Upper lobe of left lung (tissue), 6 donors: ENCODE results near the gene GPR171. TPM values are rescaled to one million over a fixed set of nuclear protein-coding genes. Genes with fewer than 3 reads are reported as not detected.

ENCODE experiments used
- ATAC-seq, 2 donors: fragments of 200-7000 bp; cut with Tn5 transposase; one replicate each; pipeline ENCODE4 v1.9.1; 2022; ENCODE audit warnings: mild to moderate bottlenecking in 2 of 2, moderate library complexity in 2 of 2; ENCODE audit not compliant: low FRiP score in 2 of 2
- DNase-seq, 2 donors: peaks; one replicate each; pipeline ENCODE4 v3.0.0-alpha.2; 2019 to 2020
- H3K27ac ChIP-seq, 4 donors: fragments of 200-600 bp; sonication (generic); one replicate each; pipeline ENCODE4 v1.5.1; 2016 to 2019
- H3K27me3 ChIP-seq, 4 donors: fragments of 200-600 bp; sonication (generic); one replicate each; pipeline ENCODE4 v1.5.1; 2017 to 2019
- H3K36me3 ChIP-seq, 4 donors: fragments of 200-600 bp; sonication (generic); one replicate each; pipeline ENCODE4 v1.5.1; 2016 to 2019
- H3K4me1 ChIP-seq, 4 donors: fragments of 200-600 bp; sonication (generic); one replicate each; pipeline ENCODE4 v1.5.1; 2018 to 2019
- H3K4me3 ChIP-seq, 4 donors: fragments of 200-600 bp; sonication (generic); one replicate each; pipeline ENCODE4 v1.5.1; 2017 to 2019; ENCODE audit warnings: mild to moderate bottlenecking in 2 of 4, moderate library complexity in 1 of 4
- H3K9me3 ChIP-seq, 4 donors: fragments of 200-600 bp; sonication (generic); one replicate each; pipeline ENCODE4 v1.5.1; 2018 to 2019
- EP300 ChIP-seq, 4 donors: sonication (generic); formaldehyde crosslinking; IDR thresholded peaks; one replicate each; pipeline ENCODE4 v1.5.1; 2017; ENCODE audit warnings: antibody characterized with exemption in 4 of 4, control low read depth in 2 of 4
- POLR2A ChIP-seq, 4 donors: fragments of 450-650 bp; IDR thresholded peaks; one replicate each; pipeline ENCODE4 v1.5.1; 2016 to 2017; ENCODE audit warnings: antibody characterized with exemption in 4 of 4, mild to moderate bottlenecking in 2 of 4
- POLR2AphosphoS5 ChIP-seq, 2 donors: sonication (generic); formaldehyde crosslinking; IDR thresholded peaks; one replicate each; pipeline ENCODE4 v1.5.1; 2017; ENCODE audit warnings: antibody characterized with exemption in 2 of 2
- WGBS, 2 donors: methylation state at CpG; one replicate each; pipeline ENCODE4 v1.1.5; 2017 to 2018; 5-methylcytosine and 5-hydroxymethylcytosine counted together
- small RNA-seq, 4 donors: library from RNA; depleted of rRNA; stranded (forward); fragments of <200 nt; gene quantifications; one replicate each; pipeline ENCODE3, GENCODE V24; 2016
- total RNA-seq, 6 donors: library from RNA; depleted of rRNA in 4 of 6; stranded (reverse); fragments of >200 nt in 4 of 6; gene quantifications; one replicate each; pipeline versions ENCODE4 v1.1.0 to v1.2.1, GENCODE V29; 2016 to 2021
- TF ChIP-seq, protein P1 (sequence below), 6 experiments: fragments of 450-650 bp in 4 of 6; fragments of 200-600 bp in 2 of 6; sonication (generic) in 2 of 6; IDR thresholded peaks; one replicate each; pipeline ENCODE4 v1.5.1; 2016 to 2019; ENCODE audit warnings: antibody characterized with exemption in 6 of 6
- donor health status: DM: no; HTN: no; CAD: no; lungs with moderate emphysema.
- donor health status: DM: no; HTN: yes; CAD: no; lungs with severe emphysema.

Gene GPR171
- total RNA-seq, 6 donors from 2014 or later: 1.0 to 6.6 (median 2.8) TPM

DNA sequence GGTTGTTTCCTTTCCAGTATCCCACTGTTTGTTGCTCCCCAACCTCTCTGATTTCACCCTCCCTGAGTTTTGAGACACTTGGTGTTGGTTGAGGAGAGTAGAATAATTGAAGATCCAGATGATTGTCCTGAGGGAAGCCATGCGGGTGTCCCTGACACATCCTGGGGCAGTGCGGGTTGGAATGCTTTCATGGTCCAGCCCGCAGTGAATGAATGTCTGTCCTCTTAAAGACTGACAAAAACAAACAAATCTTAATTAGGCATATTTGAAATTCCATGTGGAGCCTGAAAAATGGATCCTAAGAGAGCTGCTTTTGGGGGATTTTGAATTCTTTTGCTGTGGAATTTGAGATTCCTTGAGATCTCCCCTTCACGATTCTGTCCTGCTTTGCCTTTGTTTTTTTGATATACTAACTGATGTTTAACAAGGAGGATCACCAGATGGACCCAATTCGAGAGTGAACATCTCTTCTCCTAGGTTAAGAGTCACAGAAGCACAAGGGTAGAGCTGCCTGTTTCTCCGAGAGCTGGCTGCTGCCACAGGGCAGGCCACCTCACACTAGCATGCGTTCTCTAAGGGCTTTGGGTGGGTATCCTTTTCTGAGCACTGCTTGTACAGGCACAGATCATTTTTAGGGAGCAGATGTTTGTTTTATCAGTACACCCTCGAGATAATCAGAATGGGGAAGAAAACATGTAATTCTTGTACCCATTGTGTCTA lies 47.4 kb downstream of the GPR171 start:
- Histone ChIP-seq H3K27ac (no peak overlapping the region), H3K27me3 (no peaks in the 10 kb centered on the region), H3K4me1 (no peaks in the 10 kb centered on the region), H3K9me3 (no peaks in the 10 kb centered on the region), H3K36me3 (no peaks in the 10 kb centered on the region), H3K4me3 (no peak overlapping the region)
- no peak for TF ChIP-seq POLR2AphosphoS5 (IDR thresholded peaks at IDR 0.05)
- no peak for TF ChIP-seq POLR2A (IDR thresholded peaks at IDR 0.05)
- TF ChIP-seq EP300 (IDR thresholded peaks at IDR 0.05): no peak
- TF ChIP-seq, protein P1, sequence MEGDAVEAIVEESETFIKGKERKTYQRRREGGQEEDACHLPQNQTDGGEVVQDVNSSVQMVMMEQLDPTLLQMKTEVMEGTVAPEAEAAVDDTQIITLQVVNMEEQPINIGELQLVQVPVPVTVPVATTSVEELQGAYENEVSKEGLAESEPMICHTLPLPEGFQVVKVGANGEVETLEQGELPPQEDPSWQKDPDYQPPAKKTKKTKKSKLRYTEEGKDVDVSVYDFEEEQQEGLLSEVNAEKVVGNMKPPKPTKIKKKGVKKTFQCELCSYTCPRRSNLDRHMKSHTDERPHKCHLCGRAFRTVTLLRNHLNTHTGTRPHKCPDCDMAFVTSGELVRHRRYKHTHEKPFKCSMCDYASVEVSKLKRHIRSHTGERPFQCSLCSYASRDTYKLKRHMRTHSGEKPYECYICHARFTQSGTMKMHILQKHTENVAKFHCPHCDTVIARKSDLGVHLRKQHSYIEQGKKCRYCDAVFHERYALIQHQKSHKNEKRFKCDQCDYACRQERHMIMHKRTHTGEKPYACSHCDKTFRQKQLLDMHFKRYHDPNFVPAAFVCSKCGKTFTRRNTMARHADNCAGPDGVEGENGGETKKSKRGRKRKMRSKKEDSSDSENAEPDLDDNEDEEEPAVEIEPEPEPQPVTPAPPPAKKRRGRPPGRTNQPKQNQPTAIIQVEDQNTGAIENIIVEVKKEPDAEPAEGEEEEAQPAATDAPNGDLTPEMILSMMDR (IDR thresholded peaks at IDR 0.05): no peak
- no peak for ATAC-seq
- WGBS, 2 donors: 60 to 67% methylated on average over 8 of the region's 8 CpGs
- DNase-seq: no peak

GRCh38 chr3:151154566-151154965 lies 48.5 kb downstream of the GPR171 start:
- H3K27me3 ChIP-seq: no peaks in the 10 kb centered on the region
- DNase-seq: no peak
- TF ChIP-seq EP300 (IDR thresholded peaks at IDR 0.05): no peak
- TF ChIP-seq POLR2AphosphoS5 (IDR thresholded peaks at IDR 0.05): no peak
- TF ChIP-seq, protein P1 (IDR thresholded peaks at IDR 0.05): no peak
- no peak for TF ChIP-seq POLR2A (IDR thresholded peaks at IDR 0.05)
- no peaks in the 10 kb centered on the region for H3K9me3 ChIP-seq
- no peaks in the 10 kb centered on the region for H3K4me1 ChIP-seq
- WGBS, 2 donors: 89 to 92% methylated on average over 6 of the region's 6 CpGs
- ATAC-seq: no peak
- no peak overlapping the region for H3K27ac ChIP-seq
- H3K36me3 ChIP-seq: no peaks in the 10 kb centered on the region
- no peak overlapping the region for H3K4me3 ChIP-seq

- Histone ChIP-seq H3K27ac (no peak overlapping the region), H3K36me3 (no peaks in the 10 kb centered on the region), H3K27me3 (no peaks in the 10 kb centered on the region), H3K4me3 (no peak overlapping the region), H3K4me1 (no peaks in the 10 kb centered on the region), H3K9me3 (no peaks in the 10 kb centered on the region)
- ATAC-seq (no peak), DNase-seq (no peak)
- no peak for TF ChIP-seq EP300 (IDR thresholded peaks at IDR 0.05)
- no peak for TF ChIP-seq POLR2AphosphoS5 (IDR thresholded peaks at IDR 0.05)
- no peak for TF ChIP-seq POLR2A (IDR thresholded peaks at IDR 0.05)
- TF ChIP-seq, protein P1 (IDR thresholded peaks at IDR 0.05): no peak
- 91 to 96% methylated on average over 4 of the region's 4 CpGs for WGBS, 2 donors
Measured at GRCh38 chr3:151152455-151153079, 50.4 kb downstream of the GPR171 start.

Small RNAs within 50 kb of the gene (small RNA-seq; reads per million reads assigned to genes)
- gene RNA5SP145: 0.06 to 2.0 (median 0.54) reads per million in 4 donors

Other genes starting within 250 kb of the GPR171 start
- gene CLRN1, start 230.5 kb downstream of the GPR171 start, total RNA-seq: not detected
- 1 to 10 TPM in 1 of 6 donors, under 1 TPM in 3, not detected in 2; 0.27 to 1.5 (median 0.31) TPM for gene MED12L, start 117.6 kb downstream of the GPR171 start, total RNA-seq
- gene P2RY14, start 75.3 kb upstream of the GPR171 start, total RNA-seq: 1 to 10 TPM; 1.7 to 6.2 (median 3.9) TPM
- gene GPR87, start 113.6 kb upstream of the GPR171 start, total RNA-seq: under 1 TPM in 3 of 6 donors, not detected in 3; 0.30 to 0.69 (median 0.34) TPM
- 10 to 100 TPM in 2 of 6 donors, 1 to 10 TPM in 3, under 1 TPM in 1; 0.67 to 13.4 (median 3.2) TPM for gene P2RY13, start 126.3 kb upstream of the GPR171 start, total RNA-seq
- gene P2RY12, start 181.5 kb upstream of the GPR171 start, total RNA-seq: 1 to 10 TPM in 4 of 6 donors, under 1 TPM in 1, not detected in 1; 0.22 to 3.9 (median 2.8) TPM